GM12878 (cell line): ENCODE results near the gene GLT1D1. TPM values are rescaled to one million over a fixed set of nuclear protein-coding genes. Genes with fewer than 3 reads are reported as not detected.
A peak's percentile ranks its signal among the peaks of the same experiment; 100 is the strongest.

Experiments
- ATAC-seq: fragments of 200-7000 bp; cut with Tn5 transposase; 3 replicates; pipeline ENCODE4 v1.9.1; 2020; ENCODE audit warnings: mild to moderate bottlenecking, moderate library complexity
- BruUV-seq: library from RNA; stranded (reverse); fragments of 400-500 nt; replicated peaks from 2 replicates; lab custom pipeline; 2021; lab: Mats Ljungman, UMichigan
- CTCF ChIA-PET: fragments of 300-600 bp; sonication (Branson Sonifier 250); formaldehyde crosslinking; extraction: SDS; loops from one replicate; lab custom pipeline; 2021; ENCODE audit warnings: inconsistent platforms; lab: Yijun Ruan, JAX
- POLR2A ChIA-PET: fragments of 350-600 bp; formaldehyde crosslinking; extraction: SDS; loops from one replicate; lab custom pipeline; 2021; ENCODE audit warnings: inconsistent platforms; lab: Charles Lee
- RAD21 ChIA-PET: fragments of 300-600 bp; sonication (Branson Sonifier 250); formaldehyde crosslinking; loops from one replicate; lab custom pipeline; 2023; ENCODE audit warnings: antibody characterized with exemption; ENCODE audit not compliant: unreplicated experiment; lab: Charles Lee
- SMC1A ChIA-PET: fragments of 300-600 bp; sonication (Branson Sonifier 250); formaldehyde crosslinking; loops from one replicate; lab custom pipeline; 2023; ENCODE audit not compliant: unreplicated experiment, uncharacterized antibody; lab: Charles Lee
- DNase-seq: peaks from one replicate; pipeline ENCODE4 v3.0.0-alpha.2; 2011; ENCODE audit warnings: low read depth, low spot score
- FAIRE-seq: peaks from 3 replicates; lab custom pipeline; 2011; peaks lifted over from hg19 to GRCh38; lab: Jason Lieb, UNC
- H2AFZ ChIP-seq: 2 replicates; pipeline ENCODE4 v1.6.0; 2011; ENCODE audit warnings: low read depth, low read length, control low read depth; ENCODE audit not compliant: control insufficient read depth
- H3K27ac ChIP-seq: 2 replicates; pipeline ENCODE4 v1.5.1; 2011; ENCODE audit warnings: control low read depth; ENCODE audit not compliant: control insufficient read depth, insufficient read depth
- H3K27me3 ChIP-seq, 2 experiments: replicated peaks in 1 of 2; 2 replicates each; pipeline versions ENCODE4 v1.6.0 to v1.6.1; 2011; ENCODE audit warnings: low read length in 1 of 2; ENCODE audit not compliant: control insufficient read depth in 2 of 2, insufficient read depth in 2 of 2
- H3K36me3 ChIP-seq, 2 experiments: 2 replicates each; pipeline ENCODE4 v1.5.1; 2011; ENCODE audit warnings: low read length in 1 of 2; ENCODE audit not compliant: control insufficient read depth in 2 of 2, insufficient read depth in 2 of 2
- H3K4me1 ChIP-seq: 2 replicates; pipeline ENCODE4 v1.6.1; 2011; ENCODE audit warnings: mild to moderate bottlenecking, low read length, moderate library complexity, mixed read lengths; ENCODE audit not compliant: control insufficient read depth, insufficient read depth
- H3K4me2 ChIP-seq: 2 replicates; pipeline ENCODE4 v1.6.0; 2011; ENCODE audit warnings: control low read depth; ENCODE audit not compliant: control insufficient read depth, insufficient read depth
- H3K4me3 ChIP-seq: fragments of 200-600 bp; sonication (generic); 2 replicates; pipeline ENCODE4 v1.5.1; 2016
- H3K79me2 ChIP-seq: 2 replicates; pipeline ENCODE4 v1.6.0; 2011; ENCODE audit warnings: low read length; ENCODE audit not compliant: control insufficient read depth, insufficient read depth
- H3K9ac ChIP-seq: 2 replicates; pipeline ENCODE4 v1.8.0; 2011; ENCODE audit warnings: low read length, control low read depth, mixed read lengths; ENCODE audit not compliant: control insufficient read depth, insufficient read depth
- H3K9me3 ChIP-seq: replicated peaks from 3 replicates; pipeline ENCODE4 v1.5.1; 2011; ENCODE audit warnings: mild to moderate bottlenecking, low read length; ENCODE audit not compliant: control insufficient read depth, insufficient read depth
- H4K20me1 ChIP-seq: 2 replicates; pipeline ENCODE4 v1.6.0; 2011; ENCODE audit not compliant: control insufficient read depth, insufficient read depth
- BACH1 ChIP-seq: fragments of 450-650 bp; IDR thresholded peaks from 2 replicates; pipeline ENCODE4 v1.6.1; 2017; ENCODE audit warnings: mild to moderate bottlenecking, borderline replicate concordance
- MXI1 ChIP-seq: fragments of 150-350 bp; IDR thresholded peaks from 2 replicates; pipeline ENCODE4 v1.6.1; 2011; ENCODE audit warnings: low read depth, mild to moderate bottlenecking, inconsistent platforms, low read length, improper control_type of control experiment
- PAX8 ChIP-seq: fragments of 450-650 bp; IDR thresholded peaks from 2 replicates; pipeline ENCODE4 v1.6.1; 2017; ENCODE audit warnings: mild to moderate bottlenecking, moderate library complexity
- POLR2AphosphoS2 ChIP-seq: IDR thresholded peaks from 2 replicates; pipeline ENCODE4 v1.6.1; 2011; ENCODE audit warnings: low read depth, mild to moderate bottlenecking, low read length, improper control_type of control experiment, moderate library complexity
- SREBF1 ChIP-seq: IDR thresholded peaks from 2 replicates; pipeline ENCODE4 v1.6.1; 2012; ENCODE audit warnings: mild to moderate bottlenecking, low read length
- WGBS: methylation state at CpG from one replicate; pipeline ENCODE4 v1.1.6; 2016; ENCODE audit warnings: low lambda C conversion rate; ENCODE audit not compliant: insufficient replicate concordance, insufficient coverage; ENCODE audit errors: missing lambda C conversion rate; 5-methylcytosine and 5-hydroxymethylcytosine counted together
- in situ Hi-C: fragments of 300-500 bp; cut with MboI; formaldehyde crosslinking; loops from 9 replicates; pipeline ENCODE4 v1.14.3; 2018; ENCODE audit warnings: mixed read lengths
- intact Hi-C: fragments of 100-400 bp; cut with micrococcal nuclease; formaldehyde crosslinking; loops from one replicate; pipeline ENCODE4 v1.14.2; 2022; ENCODE audit not compliant: unreplicated experiment
- polyA plus RNA-seq, 11 experiments: library from polyadenylated mRNA; depleted of rRNA in 4 of 11; unstranded in 6 of 11; stranded (reverse) in 5 of 11; fragments of >200 nt; fragmentation: Nextera tagmentation in 4 of 11; fragmentation: Illumina TruSeq in 1 of 11; extraction: Ambion mirVana in 4 of 11; extraction: Trizol in 1 of 11; gene quantifications; 1 replicate in 1 of 11; 2 replicates in 10 of 11; pipeline versions ENCODE4 v1.2.1 to v1.2.3, GENCODE V29; 2011 to 2016; ENCODE audit warnings: inconsistent platforms in 2 of 11, missing spikeins in 2 of 11, low read depth in 1 of 11
- total RNA-seq, 4 experiments: library from RNA; depleted of rRNA in 3 of 4; stranded (reverse); fragments of >200 nt in 3 of 4; fragmentation: Illumina TruSeq in 1 of 4; extraction: Trizol in 1 of 4; gene quantifications; 2 replicates each; pipeline versions ENCODE4 v1.2.1 to v1.2.3, GENCODE V29; 2013 to 2021
- TF ChIP-seq, protein P1 (sequence below): fragments of 450-650 bp; IDR thresholded peaks from 2 replicates; pipeline ENCODE4 v1.6.1; 2018; ENCODE audit warnings: borderline replicate concordance, mild to moderate bottlenecking; ENCODE audit not compliant: partially characterized antibody
- TF ChIP-seq, protein P2 (sequence below): fragments of 450-650 bp; IDR thresholded peaks from 2 replicates; pipeline ENCODE4 v1.6.1; 2017; ENCODE audit warnings: mild to moderate bottlenecking, moderate library complexity
- TF ChIP-seq, protein P3 (sequence below): fragments of 450-650 bp; IDR thresholded peaks from 2 replicates; pipeline ENCODE4 v1.6.1; 2017; ENCODE audit warnings: mild to moderate bottlenecking, moderate library complexity
- TF ChIP-seq, protein P4 (sequence below): IDR thresholded peaks from 2 replicates; pipeline ENCODE4 v1.6.1; 2011; ENCODE audit warnings: low read depth, mild to moderate bottlenecking, low read length, moderate library complexity, borderline replicate concordance; ENCODE audit errors: extremely low read depth

GLT1D1 gene
- total and polyA plus RNA-seq, 10 of the 15 experiments (the other 5 are each of a cell fraction or from before 2014, with no cell fraction given), result 0.42 to 62.8 (median 3.0) TPM

DNA sequence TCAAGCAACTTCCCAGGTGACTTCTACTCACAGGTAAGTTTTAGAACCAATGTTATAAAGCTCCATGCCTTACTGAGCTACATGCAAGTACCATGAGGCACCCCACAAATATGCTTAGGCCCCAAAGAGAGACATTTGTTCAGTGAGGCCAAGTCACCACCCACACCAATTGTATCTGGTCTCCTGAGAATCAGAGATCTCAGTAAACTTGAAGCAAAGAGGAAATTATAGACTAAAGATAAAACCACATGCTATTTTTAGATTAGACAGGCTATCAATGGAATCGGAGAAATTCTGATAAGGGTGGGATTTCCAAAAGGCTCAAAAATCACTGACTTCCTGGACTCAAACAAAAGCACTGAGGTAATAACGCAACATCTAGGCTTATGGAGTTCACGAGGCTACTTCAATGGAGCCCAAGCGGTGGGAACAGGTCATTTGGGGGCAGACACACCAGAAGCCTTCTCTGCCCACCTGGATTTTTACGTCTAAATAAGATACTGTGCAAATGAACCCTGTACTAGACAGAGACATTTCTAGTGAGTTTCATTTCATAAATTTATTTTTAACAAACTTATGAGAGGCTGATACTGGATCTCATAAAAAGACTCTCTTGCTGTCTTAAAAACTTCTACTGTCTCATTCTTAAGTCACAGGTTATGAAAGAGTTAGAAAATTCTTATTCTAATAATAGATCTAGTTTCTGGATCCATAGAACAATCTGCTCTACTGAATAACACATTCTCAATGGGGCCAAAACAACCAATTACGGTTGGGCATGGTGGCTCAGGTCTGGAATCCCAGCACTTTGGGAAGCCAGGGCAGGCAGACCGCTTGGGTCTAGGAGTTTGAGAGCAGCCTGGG, 37.3 kb upstream of the GLT1D1 start:
- no peaks in the 10 kb centered on the region for H3K27me3 ChIP-seq
- H3K4me2 ChIP-seq, result peak overlapping the region; percentile 93
- H3K9ac ChIP-seq, result peak overlapping the region; percentile 88
- RAD21 ChIA-PET, result interaction anchor here (0.9 to 3.8 kb wide), 5 partner anchors 8 to 33 kb away, joined by 3 to 36 read pairs (median 3); partner anchors contain the start of gene SLC15A4
- CTCF ChIA-PET, result interaction anchor here (0.7 to 1.6 kb wide), 3 partner anchors 19 to 101 kb away, joined by 3 to 6 read pairs (median 3); no protein-coding TSS in a partner anchor
- in situ Hi-C loops (no loop called here), intact Hi-C loops (no loop called here)
- peak overlapping the region; percentile 94 for H3K27ac ChIP-seq
- no peak overlapping the region for H2AFZ ChIP-seq
- H3K36me3 ChIP-seq, result peaks cover 11 to 27% of the 10 kb centered on the region in 2 experiments
- no peaks in the 10 kb centered on the region for H3K9me3 ChIP-seq
- peaks cover 100% of the 10 kb centered on the region for H3K79me2 ChIP-seq
- DNase-seq (no peak), FAIRE-seq (no peak), ATAC-seq (no peak)
- peak overlapping the region; percentile 65 for H3K4me3 ChIP-seq
- POLR2A ChIA-PET, result interaction anchor here (1.0 to 12.9 kb wide), 4 partner anchors 8 to 41 kb away, joined by 3 to 253 read pairs (median 5); partner anchors contain the start of gene SLC15A4
- H4K20me1 ChIP-seq, result no peaks in the 10 kb centered on the region
- H3K4me1 ChIP-seq, result peaks cover 78% of the 10 kb centered on the region
- SMC1A ChIA-PET, result interaction anchor here (1.4 to 10.0 kb wide), 3 partner anchors 8 to 20 kb away, joined by 5 to 261 read pairs (median 18); no protein-coding TSS in a partner anchor
- BruUV-seq, result no TSS peak
- 10% methylated on average over 7 of the region's 7 CpGs for WGBS
- TF ChIP-seq, protein P1, sequence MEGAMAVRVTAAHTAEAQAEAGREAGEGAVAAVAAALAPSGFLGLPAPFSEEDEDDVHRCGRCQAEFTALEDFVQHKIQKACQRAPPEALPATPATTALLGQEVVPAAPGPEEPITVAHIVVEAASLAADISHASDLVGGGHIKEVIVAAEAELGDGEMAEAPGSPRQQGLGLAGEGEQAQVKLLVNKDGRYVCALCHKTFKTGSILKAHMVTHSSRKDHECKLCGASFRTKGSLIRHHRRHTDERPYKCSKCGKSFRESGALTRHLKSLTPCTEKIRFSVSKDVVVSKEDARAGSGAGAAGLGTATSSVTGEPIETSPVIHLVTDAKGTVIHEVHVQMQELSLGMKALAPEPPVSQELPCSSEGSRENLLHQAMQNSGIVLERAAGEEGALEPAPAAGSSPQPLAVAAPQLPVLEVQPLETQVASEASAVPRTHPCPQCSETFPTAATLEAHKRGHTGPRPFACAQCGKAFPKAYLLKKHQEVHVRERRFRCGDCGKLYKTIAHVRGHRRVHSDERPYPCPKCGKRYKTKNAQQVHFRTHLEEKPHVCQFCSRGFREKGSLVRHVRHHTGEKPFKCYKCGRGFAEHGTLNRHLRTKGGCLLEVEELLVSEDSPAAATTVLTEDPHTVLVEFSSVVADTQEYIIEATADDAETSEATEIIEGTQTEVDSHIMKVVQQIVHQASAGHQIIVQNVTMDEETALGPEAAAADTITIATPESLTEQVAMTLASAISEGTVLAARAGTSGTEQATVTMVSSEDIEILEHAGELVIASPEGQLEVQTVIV, result no peak
- TF ChIP-seq MXI1 (0 out of 2 replicates have a peak, but pooled peaks have one; percentile 9), BACH1 (0 out of 2 replicates have a peak, but pooled peaks have one; percentile 5), PAX8 (0 out of 2 replicates have a peak, but pooled peaks have one; percentile 39), SREBF1 (0 out of 2 replicates have a peak, but pooled peaks have one; percentile 30), POLR2AphosphoS2 (peak; percentile 70; the same call in 1 of the 2 replicates)
- TF ChIP-seq, protein P2, sequence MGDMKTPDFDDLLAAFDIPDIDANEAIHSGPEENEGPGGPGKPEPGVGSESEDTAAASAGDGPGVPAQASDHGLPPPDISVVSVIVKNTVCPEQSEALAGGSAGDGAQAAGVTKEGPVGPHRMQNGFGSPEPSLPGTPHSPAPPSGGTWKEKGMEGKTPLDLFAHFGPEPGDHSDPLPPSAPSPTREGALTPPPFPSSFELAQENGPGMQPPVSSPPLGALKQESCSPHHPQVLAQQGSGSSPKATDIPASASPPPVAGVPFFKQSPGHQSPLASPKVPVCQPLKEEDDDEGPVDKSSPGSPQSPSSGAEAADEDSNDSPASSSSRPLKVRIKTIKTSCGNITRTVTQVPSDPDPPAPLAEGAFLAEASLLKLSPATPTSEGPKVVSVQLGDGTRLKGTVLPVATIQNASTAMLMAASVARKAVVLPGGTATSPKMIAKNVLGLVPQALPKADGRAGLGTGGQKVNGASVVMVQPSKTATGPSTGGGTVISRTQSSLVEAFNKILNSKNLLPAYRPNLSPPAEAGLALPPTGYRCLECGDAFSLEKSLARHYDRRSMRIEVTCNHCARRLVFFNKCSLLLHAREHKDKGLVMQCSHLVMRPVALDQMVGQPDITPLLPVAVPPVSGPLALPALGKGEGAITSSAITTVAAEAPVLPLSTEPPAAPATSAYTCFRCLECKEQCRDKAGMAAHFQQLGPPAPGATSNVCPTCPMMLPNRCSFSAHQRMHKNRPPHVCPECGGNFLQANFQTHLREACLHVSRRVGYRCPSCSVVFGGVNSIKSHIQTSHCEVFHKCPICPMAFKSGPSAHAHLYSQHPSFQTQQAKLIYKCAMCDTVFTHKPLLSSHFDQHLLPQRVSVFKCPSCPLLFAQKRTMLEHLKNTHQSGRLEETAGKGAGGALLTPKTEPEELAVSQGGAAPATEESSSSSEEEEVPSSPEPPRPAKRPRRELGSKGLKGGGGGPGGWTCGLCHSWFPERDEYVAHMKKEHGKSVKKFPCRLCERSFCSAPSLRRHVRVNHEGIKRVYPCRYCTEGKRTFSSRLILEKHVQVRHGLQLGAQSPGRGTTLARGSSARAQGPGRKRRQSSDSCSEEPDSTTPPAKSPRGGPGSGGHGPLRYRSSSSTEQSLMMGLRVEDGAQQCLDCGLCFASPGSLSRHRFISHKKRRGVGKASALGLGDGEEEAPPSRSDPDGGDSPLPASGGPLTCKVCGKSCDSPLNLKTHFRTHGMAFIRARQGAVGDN, result peak; percentile 92
- TF ChIP-seq, protein P3, sequence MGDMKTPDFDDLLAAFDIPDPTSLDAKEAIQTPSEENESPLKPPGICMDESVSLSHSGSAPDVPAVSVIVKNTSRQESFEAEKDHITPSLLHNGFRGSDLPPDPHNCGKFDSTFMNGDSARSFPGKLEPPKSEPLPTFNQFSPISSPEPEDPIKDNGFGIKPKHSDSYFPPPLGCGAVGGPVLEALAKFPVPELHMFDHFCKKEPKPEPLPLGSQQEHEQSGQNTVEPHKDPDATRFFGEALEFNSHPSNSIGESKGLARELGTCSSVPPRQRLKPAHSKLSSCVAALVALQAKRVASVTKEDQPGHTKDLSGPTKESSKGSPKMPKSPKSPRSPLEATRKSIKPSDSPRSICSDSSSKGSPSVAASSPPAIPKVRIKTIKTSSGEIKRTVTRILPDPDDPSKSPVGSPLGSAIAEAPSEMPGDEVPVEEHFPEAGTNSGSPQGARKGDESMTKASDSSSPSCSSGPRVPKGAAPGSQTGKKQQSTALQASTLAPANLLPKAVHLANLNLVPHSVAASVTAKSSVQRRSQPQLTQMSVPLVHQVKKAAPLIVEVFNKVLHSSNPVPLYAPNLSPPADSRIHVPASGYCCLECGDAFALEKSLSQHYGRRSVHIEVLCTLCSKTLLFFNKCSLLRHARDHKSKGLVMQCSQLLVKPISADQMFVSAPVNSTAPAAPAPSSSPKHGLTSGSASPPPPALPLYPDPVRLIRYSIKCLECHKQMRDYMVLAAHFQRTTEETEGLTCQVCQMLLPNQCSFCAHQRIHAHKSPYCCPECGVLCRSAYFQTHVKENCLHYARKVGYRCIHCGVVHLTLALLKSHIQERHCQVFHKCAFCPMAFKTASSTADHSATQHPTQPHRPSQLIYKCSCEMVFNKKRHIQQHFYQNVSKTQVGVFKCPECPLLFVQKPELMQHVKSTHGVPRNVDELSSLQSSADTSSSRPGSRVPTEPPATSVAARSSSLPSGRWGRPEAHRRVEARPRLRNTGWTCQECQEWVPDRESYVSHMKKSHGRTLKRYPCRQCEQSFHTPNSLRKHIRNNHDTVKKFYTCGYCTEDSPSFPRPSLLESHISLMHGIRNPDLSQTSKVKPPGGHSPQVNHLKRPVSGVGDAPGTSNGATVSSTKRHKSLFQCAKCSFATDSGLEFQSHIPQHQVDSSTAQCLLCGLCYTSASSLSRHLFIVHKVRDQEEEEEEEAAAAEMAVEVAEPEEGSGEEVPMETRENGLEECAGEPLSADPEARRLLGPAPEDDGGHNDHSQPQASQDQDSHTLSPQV, result peak; percentile 19; the same call in 1 of the 2 replicates
- TF ChIP-seq, protein P4, sequence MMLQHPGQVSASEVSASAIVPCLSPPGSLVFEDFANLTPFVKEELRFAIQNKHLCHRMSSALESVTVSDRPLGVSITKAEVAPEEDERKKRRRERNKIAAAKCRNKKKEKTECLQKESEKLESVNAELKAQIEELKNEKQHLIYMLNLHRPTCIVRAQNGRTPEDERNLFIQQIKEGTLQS, result no peak
